ENCODE measurements around the gene CDKAL1.
"Not testable (repeated sequence)": the region's sequence is repeated elsewhere in the genome, so short reads cannot be mapped to it uniquely, and the experiment has no call there.

The CDKAL1 gene

GRCh38 chr6:21193790-21194475 is 659.7 kb downstream of the CDKAL1 start:
- Histone ChIP-seq H3K4me3 (replicated peaks; ENCODE audit: low read depth, low read length) (no peak overlapping the region), H3K36me3 (ENCODE audit: control insufficient read depth, insufficient read depth, low read length) (no peaks in the 10 kb centered on the region), H3K27me3 (replicated peaks; ENCODE audit: control insufficient read depth, insufficient read depth, low read length) (no peaks in the 10 kb centered on the region)
- DNase-seq (ENCODE audit: extremely low read depth, insufficient read length), result no peak
- TF ChIP-seq, protein P1, sequence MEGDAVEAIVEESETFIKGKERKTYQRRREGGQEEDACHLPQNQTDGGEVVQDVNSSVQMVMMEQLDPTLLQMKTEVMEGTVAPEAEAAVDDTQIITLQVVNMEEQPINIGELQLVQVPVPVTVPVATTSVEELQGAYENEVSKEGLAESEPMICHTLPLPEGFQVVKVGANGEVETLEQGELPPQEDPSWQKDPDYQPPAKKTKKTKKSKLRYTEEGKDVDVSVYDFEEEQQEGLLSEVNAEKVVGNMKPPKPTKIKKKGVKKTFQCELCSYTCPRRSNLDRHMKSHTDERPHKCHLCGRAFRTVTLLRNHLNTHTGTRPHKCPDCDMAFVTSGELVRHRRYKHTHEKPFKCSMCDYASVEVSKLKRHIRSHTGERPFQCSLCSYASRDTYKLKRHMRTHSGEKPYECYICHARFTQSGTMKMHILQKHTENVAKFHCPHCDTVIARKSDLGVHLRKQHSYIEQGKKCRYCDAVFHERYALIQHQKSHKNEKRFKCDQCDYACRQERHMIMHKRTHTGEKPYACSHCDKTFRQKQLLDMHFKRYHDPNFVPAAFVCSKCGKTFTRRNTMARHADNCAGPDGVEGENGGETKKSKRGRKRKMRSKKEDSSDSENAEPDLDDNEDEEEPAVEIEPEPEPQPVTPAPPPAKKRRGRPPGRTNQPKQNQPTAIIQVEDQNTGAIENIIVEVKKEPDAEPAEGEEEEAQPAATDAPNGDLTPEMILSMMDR (IDR thresholded peaks at IDR 0.05; ENCODE audit: insufficient read depth, low read length, poor library complexity, severe bottlenecking), result no peak

DNA sequence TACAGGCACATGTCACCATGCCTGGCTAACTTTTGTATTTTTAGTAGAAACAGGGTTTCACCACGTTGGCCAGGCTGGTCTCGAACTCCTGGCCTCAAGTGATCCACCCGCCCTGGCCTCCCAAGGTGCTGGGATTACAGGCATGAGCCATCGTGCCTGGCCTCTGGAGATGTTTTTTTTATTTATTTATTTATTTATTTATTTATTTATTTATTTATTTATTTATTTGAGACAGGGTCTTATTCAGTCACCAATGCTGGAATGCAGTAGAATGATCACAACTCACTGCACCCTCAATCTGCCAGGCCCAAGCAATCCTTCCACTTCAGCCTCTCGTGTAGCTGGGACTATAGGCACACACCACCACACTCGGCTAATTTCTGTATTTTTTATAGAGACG is 661.0 kb downstream of the CDKAL1 start:
- DNase-seq (ENCODE audit: extremely low read depth, insufficient read length); H3K36me3 ChIP-seq (ENCODE audit: control insufficient read depth, insufficient read depth, low read length): not testable (repeated sequence)

DNA sequence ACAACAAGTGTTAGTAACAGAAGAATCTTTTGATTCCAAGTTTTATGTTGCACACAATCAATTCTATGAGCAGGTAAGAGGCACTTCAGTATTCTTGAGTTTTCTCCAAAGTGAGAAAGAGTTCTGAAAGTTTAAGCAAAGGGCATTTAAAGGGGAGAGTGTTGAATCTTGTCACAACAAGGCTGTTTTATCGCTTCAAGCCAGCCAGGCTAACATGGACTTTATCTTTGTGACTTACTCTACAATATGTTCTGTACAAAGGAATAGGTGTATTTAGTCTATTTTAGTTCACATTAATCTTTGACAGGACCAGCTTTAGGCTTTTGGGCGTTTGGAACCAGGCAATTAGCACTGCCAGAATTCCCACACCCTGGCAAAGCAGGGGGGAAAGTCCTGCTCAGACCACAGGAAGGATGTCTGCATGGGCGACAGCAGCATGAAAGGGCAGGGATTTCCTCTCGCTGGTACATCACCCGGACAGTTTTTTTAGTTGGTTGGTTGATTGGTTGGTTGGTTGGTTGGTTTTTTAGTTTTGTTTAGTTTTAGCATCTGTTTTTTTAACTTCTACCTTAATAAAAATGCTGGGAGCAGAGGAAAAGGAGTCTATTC is 663.9 kb downstream of the CDKAL1 start:
- no peak for DNase-seq (ENCODE audit: extremely low read depth, insufficient read length)
- Histone ChIP-seq H3K27me3 (replicated peaks; ENCODE audit: control insufficient read depth, insufficient read depth, low read length) (no peaks in the 10 kb centered on the region), H3K4me3 (replicated peaks; ENCODE audit: low read depth, low read length) (no peak overlapping the region), H3K36me3 (ENCODE audit: control insufficient read depth, insufficient read depth, low read length) (no peaks in the 10 kb centered on the region)
- TF ChIP-seq, protein P1 (IDR thresholded peaks at IDR 0.05; ENCODE audit: insufficient read depth, low read length, poor library complexity, severe bottlenecking), result no peak

More for the DNA sequence above, 661.0 kb downstream of the CDKAL1 start:
- not testable (repeated sequence) for H3K4me3 ChIP-seq (replicated peaks; ENCODE audit: low read depth, low read length); H3K27me3 ChIP-seq (replicated peaks; ENCODE audit: control insufficient read depth, insufficient read depth, low read length)

- TF ChIP-seq, protein P1 (IDR thresholded peaks at IDR 0.05; ENCODE audit: insufficient read depth, low read length, poor library complexity, severe bottlenecking), result no peak
- H3K4me3 ChIP-seq (replicated peaks; ENCODE audit: low read depth, low read length), result no peak overlapping the region
- no peaks in the 10 kb centered on the region for H3K36me3 ChIP-seq (ENCODE audit: control insufficient read depth, insufficient read depth, low read length)
- H3K27me3 ChIP-seq (replicated peaks; ENCODE audit: control insufficient read depth, insufficient read depth, low read length), result no peaks in the 10 kb centered on the region
- no peak for DNase-seq (ENCODE audit: extremely low read depth, insufficient read length)
These were observed 665.0 kb downstream of the CDKAL1 start for GRCh38 chr6:21199262-21199661.

DNA sequence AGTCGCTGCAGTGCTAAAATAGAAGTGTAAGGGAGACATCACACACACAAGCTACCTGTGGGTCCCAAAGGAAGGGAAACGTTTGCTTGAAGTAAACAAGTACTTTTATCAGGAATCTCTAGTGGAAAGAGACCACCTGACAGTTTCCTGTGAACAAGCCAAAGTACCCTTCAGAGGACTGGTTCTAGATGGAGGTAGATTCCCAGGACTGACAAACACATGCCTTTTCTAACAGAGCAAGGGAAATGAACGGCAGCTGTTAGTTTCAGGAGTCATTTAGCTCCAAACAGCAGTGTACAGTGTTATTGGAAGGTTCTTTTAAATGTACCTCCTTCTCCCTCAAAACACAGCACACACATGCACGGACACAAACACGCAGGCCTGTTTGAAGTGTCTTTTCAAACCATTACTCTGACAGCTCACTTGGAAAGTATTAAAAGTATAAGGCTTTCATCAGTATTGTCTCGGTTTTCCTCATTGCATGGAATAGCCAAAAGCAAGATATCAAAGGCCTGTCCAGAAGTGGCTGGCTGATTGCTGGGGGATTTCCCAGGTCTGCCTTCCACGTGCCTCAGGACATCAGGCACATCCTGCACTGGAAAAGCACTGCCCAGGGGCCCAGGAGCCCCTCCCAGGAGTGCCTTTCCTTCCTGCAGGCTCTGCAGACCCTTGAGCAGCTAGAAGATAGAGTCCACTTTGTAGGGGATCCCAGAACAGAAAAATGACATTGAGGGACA is 666.0 kb downstream of the CDKAL1 start:
- H3K36me3 ChIP-seq (ENCODE audit: control insufficient read depth, insufficient read depth, low read length), result no peaks in the 10 kb centered on the region
- H3K4me3 ChIP-seq (replicated peaks; ENCODE audit: low read depth, low read length), result no peak overlapping the region
- TF ChIP-seq, protein P1 (IDR thresholded peaks at IDR 0.05; ENCODE audit: insufficient read depth, low read length, poor library complexity, severe bottlenecking), result no peak
- no peak for DNase-seq (ENCODE audit: extremely low read depth, insufficient read length)
- no peaks in the 10 kb centered on the region for H3K27me3 ChIP-seq (replicated peaks; ENCODE audit: control insufficient read depth, insufficient read depth, low read length)

DNA sequence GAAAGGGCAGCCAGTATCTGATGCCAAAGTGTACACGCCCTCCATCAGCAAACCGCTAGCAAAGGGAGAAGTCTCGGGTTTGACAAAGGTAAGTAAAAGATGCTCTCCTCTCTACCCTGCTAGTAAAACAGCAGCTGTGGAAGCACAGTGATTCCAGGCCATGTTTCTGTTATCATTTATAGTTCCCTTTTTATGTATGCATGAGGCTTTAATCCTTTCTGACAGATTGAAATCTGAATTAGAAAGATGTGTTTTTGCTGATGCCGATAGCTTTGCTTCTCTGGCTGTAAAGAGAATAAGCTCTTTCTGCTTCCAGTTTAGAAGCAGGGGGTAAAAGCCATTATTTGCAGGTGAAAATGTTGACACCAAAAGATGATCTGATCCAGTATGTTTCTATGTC is 666.9 kb downstream of the CDKAL1 start:
- Histone ChIP-seq H3K36me3 (ENCODE audit: control insufficient read depth, insufficient read depth, low read length) (no peaks in the 10 kb centered on the region), H3K27me3 (replicated peaks; ENCODE audit: control insufficient read depth, insufficient read depth, low read length) (no peaks in the 10 kb centered on the region), H3K4me3 (replicated peaks; ENCODE audit: low read depth, low read length) (no peak overlapping the region)
- TF ChIP-seq, protein P1 (IDR thresholded peaks at IDR 0.05; ENCODE audit: insufficient read depth, low read length, poor library complexity, severe bottlenecking), result no peak
- no peak for DNase-seq (ENCODE audit: extremely low read depth, insufficient read length)
